A673 (cell line): ENCODE data around the gene PROZ.

ENCODE experiments used
- CTCF ChIP-seq: fragments of 300-800, 200-600 bp; sonication (generic); conservative IDR thresholded peaks from 2 replicates; pipeline ENCODE4 v1.5.1; 2017; ENCODE audit warnings: low read depth, mild to moderate bottlenecking, antibody characterized with exemption, low read length, moderate library complexity, mixed read lengths
- EZH2 ChIP-seq: fragments of 200-600 bp; sonication (generic); IDR thresholded peaks from 2 replicates; pipeline ENCODE4 v1.6.1; 2017; ENCODE audit warnings: borderline replicate concordance, low read depth, mild to moderate bottlenecking, mixed read lengths, antibody characterized with exemption, low read length; ENCODE audit not compliant: poor library complexity, severe bottlenecking

GRCh38 chr13:113110852-113111315 is 47.6 kb upstream of the PROZ start:
- no peak for TF ChIP-seq CTCF
- TF ChIP-seq EZH2, result peak; percentile 47
